ENCODE results near the gene LMBR1L.
"Not testable (repeated sequence)": the region's sequence is repeated elsewhere in the genome, so short reads cannot be mapped to it uniquely, and the experiment has no call there.

LMBR1L gene

GRCh38 chr12:49079793-49080192 is 30.9 kb downstream of the LMBR1L start:
- no peak for DNase-seq

GRCh38 chr12:49070971-49071370 is 39.7 kb downstream of the LMBR1L start:
- DNase-seq: no peak

GRCh38 chr12:49069507-49070346 is 40.9 kb downstream of the LMBR1L start, which contains the start of gene RHEBL1:
TSS of gene RHEBL1 (minus strand) at chr12:49069979. CDS start at chr12:49069785, 194 bp downstream.
- peak; percentile 96 for DNase-seq

GRCh38 chr12:49068879-49069506 is 41.7 kb downstream of the LMBR1L start:
- no peak for DNase-seq

- DNase-seq: no peak
Measured at GRCh38 chr12:49066120-49066519, 44.5 kb downstream of the LMBR1L start.

GRCh38 chr12:49064767-49065152 is 45.9 kb downstream of the LMBR1L start:
- DNase-seq: no peak

GRCh38 chr12:49061916-49062315 is 48.7 kb downstream of the LMBR1L start:
- not testable (repeated sequence) for DNase-seq

- DNase-seq: no peak
Measured at GRCh38 chr12:49061157-49061650, 49.4 kb downstream of the LMBR1L start.

- peak; percentile 97 for DNase-seq
Measured at GRCh38 chr12:49060237-49061156, 50.1 kb downstream of the LMBR1L start, which contains the start of gene KMT2D. TSS of gene KMT2D (minus strand) at chr12:49060794. CDS start at chr12:49055324, 5,470 bp downstream.

GRCh38 chr12:49059299-49060171 is 51.1 kb downstream of the LMBR1L start:
- DNase-seq: peak; percentile 8

- no peak for DNase-seq
Measured at GRCh38 chr12:49059045-49059298, 51.7 kb downstream of the LMBR1L start.

GRCh38 chr12:49058366-49059044 is 52.1 kb downstream of the LMBR1L start:
- no peak for DNase-seq

- no peak for DNase-seq
Measured at GRCh38 chr12:49057888-49058287, 52.8 kb downstream of the LMBR1L start.

- peak; percentile 64 for DNase-seq
Measured at GRCh38 chr12:49055978-49056754, 54.5 kb downstream of the LMBR1L start.

- DNase-seq: no peak
Measured at GRCh38 chr12:49055092-49055491, 55.6 kb downstream of the LMBR1L start.

- no peak for DNase-seq
Measured at GRCh38 chr12:49054524-49054923, 56.1 kb downstream of the LMBR1L start.

GRCh38 chr12:49054096-49054495 is 56.6 kb downstream of the LMBR1L start:
- no peak for DNase-seq

- no peak for DNase-seq
Measured at GRCh38 chr12:49052451-49053208, 58.0 kb downstream of the LMBR1L start.

GRCh38 chr12:49051777-49052438 is 58.7 kb downstream of the LMBR1L start:
- DNase-seq: no peak

All from fibroblast of skin of abdomen (primary cell).